ENCODE results near the gene GCK.

GCK gene

DNA sequence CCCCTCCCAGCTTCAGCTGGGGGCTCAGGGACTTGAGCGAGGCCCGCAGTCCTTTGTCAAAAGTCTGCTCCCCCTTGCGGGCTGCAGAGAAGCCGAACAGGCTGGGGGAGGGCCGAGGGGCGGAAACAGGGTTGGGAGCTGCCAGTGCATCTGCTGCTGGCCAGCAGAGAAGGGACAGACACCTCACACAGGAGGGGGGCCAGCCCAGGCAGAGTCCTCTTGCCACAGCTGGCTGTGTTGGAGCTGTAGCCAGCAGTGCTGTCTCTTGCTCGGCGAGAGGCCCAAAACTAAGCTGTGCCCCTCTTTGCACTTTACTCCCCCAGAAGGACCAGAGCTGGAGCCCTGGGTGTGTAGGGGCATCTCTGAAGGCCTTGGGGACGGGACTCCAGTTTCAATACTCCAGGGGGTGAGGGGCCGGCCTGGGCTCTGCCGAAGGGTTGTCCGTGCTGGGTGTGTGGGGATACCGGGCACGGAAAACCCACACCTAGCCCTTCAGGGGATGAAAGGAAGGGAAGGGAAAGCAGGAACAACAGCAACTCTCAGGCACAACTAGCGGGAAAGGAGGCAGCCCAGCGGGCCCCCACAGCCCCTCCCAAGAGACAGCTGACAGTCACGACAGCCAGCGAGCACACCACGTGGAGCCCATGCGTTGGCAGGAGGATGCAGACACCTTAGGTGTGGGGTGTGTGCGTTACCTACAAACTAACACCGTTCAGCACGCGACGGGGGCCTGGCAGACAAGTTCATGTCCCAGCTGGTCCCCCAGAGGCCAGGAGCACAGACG is 29.4 kb upstream of the GCK start:
- Histone ChIP-seq H3K27ac (ENCODE audit: low read depth, low read length) (no peak overlapping the region), H3K27me3 (ENCODE audit: low read length) (no peaks in the 10 kb centered on the region), H3K9me3 (ENCODE audit: insufficient read depth, low read length) (no peaks in the 10 kb centered on the region), H4K20me1 (ENCODE audit: low read depth, low read length) (no peaks in the 10 kb centered on the region), H3K4me2 (ENCODE audit: low read depth, low read length, poor library complexity, severe bottlenecking) (no peak overlapping the region), H2AFZ (ENCODE audit: low read depth, low read length, severe bottlenecking) (no peak overlapping the region), H3K79me2 (ENCODE audit: insufficient read depth, low read length) (no peaks in the 10 kb centered on the region), H3K36me3 (ENCODE audit: low read length) (no peaks in the 10 kb centered on the region), H3K9ac (ENCODE audit: low read length) (no peak overlapping the region), H3K4me3 (ENCODE audit: insufficient read depth, low read length, poor library complexity, severe bottlenecking) (no peak overlapping the region), H3F3A (ENCODE audit: insufficient read depth) (no peaks in the 10 kb centered on the region), H3K9me2 (replicated peaks; ENCODE audit: insufficient read depth, low read length) (no peaks in the 10 kb centered on the region)
- TF ChIP-seq CTCF (IDR thresholded peaks at IDR 0.05; ENCODE audit: insufficient read depth, low read length, poor library complexity, severe bottlenecking) (no peak), EZH2phosphoT487 (conservative IDR thresholded peaks at IDR 0.05; ENCODE audit: low read length) (no peak)

GRCh38 chr7:44217852-44218402 is 28.7 kb upstream of the GCK start:
- Histone ChIP-seq H3K36me3 (ENCODE audit: low read length) (no peaks in the 10 kb centered on the region), H3K27me3 (ENCODE audit: low read length) (no peaks in the 10 kb centered on the region), H3K9me2 (replicated peaks; ENCODE audit: insufficient read depth, low read length) (no peaks in the 10 kb centered on the region), H3F3A (ENCODE audit: insufficient read depth) (no peaks in the 10 kb centered on the region), H3K9me3 (ENCODE audit: insufficient read depth, low read length) (no peaks in the 10 kb centered on the region), H3K27ac (ENCODE audit: low read depth, low read length) (no peak overlapping the region), H2AFZ (ENCODE audit: low read depth, low read length, severe bottlenecking) (no peak overlapping the region), H4K20me1 (ENCODE audit: low read depth, low read length) (no peaks in the 10 kb centered on the region), H3K4me3 (ENCODE audit: insufficient read depth, low read length, poor library complexity, severe bottlenecking) (no peak overlapping the region), H3K9ac (ENCODE audit: low read length) (no peak overlapping the region), H3K79me2 (ENCODE audit: insufficient read depth, low read length) (no peaks in the 10 kb centered on the region), H3K4me2 (ENCODE audit: low read depth, low read length, poor library complexity, severe bottlenecking) (no peak overlapping the region)
- no peak for TF ChIP-seq EZH2phosphoT487 (conservative IDR thresholded peaks at IDR 0.05; ENCODE audit: low read length)
- TF ChIP-seq CTCF (IDR thresholded peaks at IDR 0.05; ENCODE audit: insufficient read depth, low read length, poor library complexity, severe bottlenecking), result no peak

DNA sequence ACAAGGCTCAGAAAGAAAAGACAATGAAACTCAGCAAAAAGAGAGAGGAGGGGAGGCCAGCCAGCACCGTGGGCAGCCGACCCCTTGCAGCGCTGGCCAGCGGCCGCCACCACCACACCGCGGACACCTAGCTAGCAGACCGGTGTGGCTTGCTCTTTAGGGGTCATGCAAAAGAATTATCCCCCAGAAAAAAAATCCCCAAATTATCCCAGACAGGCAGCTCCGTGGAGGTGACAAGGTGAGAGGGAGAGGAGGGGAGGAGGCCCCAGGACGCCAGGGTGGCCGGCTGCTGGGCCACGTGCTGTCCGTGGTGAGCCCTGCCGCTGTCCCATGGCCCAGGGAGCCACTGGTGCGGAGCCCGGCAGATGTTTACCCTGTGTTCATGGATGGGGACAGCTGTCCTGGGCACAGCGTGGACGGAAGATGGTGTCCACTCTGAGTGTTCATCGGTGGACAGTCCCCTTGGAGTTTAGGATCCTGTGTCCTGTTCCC is 28.0 kb upstream of the GCK start:
- Histone ChIP-seq H3K36me3 (ENCODE audit: low read length) (no peaks in the 10 kb centered on the region), H3K27me3 (ENCODE audit: low read length) (no peaks in the 10 kb centered on the region), H3K9me2 (replicated peaks; ENCODE audit: insufficient read depth, low read length) (no peaks in the 10 kb centered on the region), H3K4me2 (ENCODE audit: low read depth, low read length, poor library complexity, severe bottlenecking) (no peak overlapping the region), H4K20me1 (ENCODE audit: low read depth, low read length) (no peaks in the 10 kb centered on the region), H3F3A (ENCODE audit: insufficient read depth) (no peaks in the 10 kb centered on the region), H2AFZ (ENCODE audit: low read depth, low read length, severe bottlenecking) (no peak overlapping the region), H3K27ac (ENCODE audit: low read depth, low read length) (no peak overlapping the region), H3K9me3 (ENCODE audit: insufficient read depth, low read length) (no peaks in the 10 kb centered on the region), H3K4me3 (ENCODE audit: insufficient read depth, low read length, poor library complexity, severe bottlenecking) (no peak overlapping the region), H3K9ac (ENCODE audit: low read length) (no peak overlapping the region), H3K79me2 (ENCODE audit: insufficient read depth, low read length) (no peaks in the 10 kb centered on the region)
- no peak for TF ChIP-seq CTCF (IDR thresholded peaks at IDR 0.05; ENCODE audit: insufficient read depth, low read length, poor library complexity, severe bottlenecking)
- TF ChIP-seq EZH2phosphoT487 (conservative IDR thresholded peaks at IDR 0.05; ENCODE audit: low read length), result no peak
